ENCODE data around the gene ABHD8. TPM values are rescaled to one million over a fixed set of nuclear protein-coding genes. Genes with fewer than 3 reads are reported as not detected.
A peak's percentile ranks its signal among the peaks of the same experiment; 100 is the strongest.

The ABHD8 gene
- total and polyA plus RNA-seq, 8 donors, result 4.9 to 28.1 (median 10.9) TPM

GRCh38 chr19:17243211-17243829, 59.9 kb downstream of the ABHD8 start:
- peak in 1 of 2 donors; percentile 41 for DNase-seq
- peaks cover 60 to 85% (median 83%) of the 10 kb centered on the region in 4 donors for H3K4me1 ChIP-seq
- H3K27ac ChIP-seq, result peak overlapping the region; percentile 83 to 95 (median 87)
- H3K27me3 ChIP-seq, result no peaks in the 10 kb centered on the region
- TF ChIP-seq POLR2A (IDR thresholded peaks at IDR 0.05) (no peak), CTCF (IDR thresholded peaks at IDR 0.05) (no peak), POLR2AphosphoS5 (IDR thresholded peaks at IDR 0.05) (no peak), EP300 (IDR thresholded peaks at IDR 0.05) (no peak)
- no peaks in the 10 kb centered on the region for H3K9me3 ChIP-seq
- H3K4me3 ChIP-seq, result peak overlapping the region; percentile 85 to 97 (median 90)
- intact Hi-C loops (cut with DNase I; ENCODE audit: low total_unique reads), result no loop called here
- WGBS, 5 donors, result 17 to 37% (median 27%) methylated on average over 6 to 8 of the region's 8 CpGs
- peaks cover 0 to 13% (median 13%) of the 10 kb centered on the region in 4 donors for H3K36me3 ChIP-seq

- Histone ChIP-seq H3K9me3 (no peaks in the 10 kb centered on the region), H3K4me1 (peaks cover 53 to 81% (median 76%) of the 10 kb centered on the region in 4 donors), H3K27ac (peak overlapping the region; percentile 83 to 95 (median 87)), H3K27me3 (no peaks in the 10 kb centered on the region), H3K36me3 (peaks cover 0 to 20% (median 20%) of the 10 kb centered on the region in 4 donors), H3K4me3 (peak overlapping the region in 3 of 4 donors; percentile 86 to 97 (median 95))
- intact Hi-C loops (cut with DNase I; ENCODE audit: low total_unique reads), result no loop called here
- peak in 1 of 2 donors; percentile 30 for DNase-seq
- 35 to 61% (median 41%) methylated on average over 4 to 8 of the region's 8 CpGs for WGBS, 5 donors
- TF ChIP-seq POLR2A (IDR thresholded peaks at IDR 0.05) (no peak), CTCF (IDR thresholded peaks at IDR 0.05) (no peak), EP300 (IDR thresholded peaks at IDR 0.05) (no peak), POLR2AphosphoS5 (IDR thresholded peaks at IDR 0.05) (no peak)
These were observed 60.6 kb downstream of the ABHD8 start for GRCh38 chr19:17242431-17243208.

Other genes with a start within 250 kb of the ABHD8 start
- gene HAUS8, start 228.0 kb downstream of the ABHD8 start, total RNA-seq, result 10 to 100 TPM in 1 of 5 donors, 1 to 10 TPM in 3, under 1 TPM in 1; 0.45 to 27.2 (median 8.3) TPM
- gene HAUS8, start 228.0 kb downstream of the ABHD8 start, polyA plus RNA-seq, result 10 to 100 TPM in 1 of 3 donors, 1 to 10 TPM in 2; 9.2 to 11.9 (median 9.4) TPM
- 100 to 1,000 TPM in 3 of 5 donors, 10 to 100 TPM in 2; 43.0 to 265 (median 156) TPM for gene MYO9B, start 227.6 kb downstream of the ABHD8 start, total RNA-seq
- 10 to 100 TPM; 30.2 to 35.6 (median 30.6) TPM for gene MYO9B, start 227.6 kb downstream of the ABHD8 start, polyA plus RNA-seq
- gene USE1, start 88.1 kb downstream of the ABHD8 start, total RNA-seq, result 100 to 1,000 TPM in 1 of 5 donors, 10 to 100 TPM in 3, not detected in 1; 16.2 to 113 (median 22.1) TPM
- 10 to 100 TPM; 55.3 to 68.6 (median 64.9) TPM for gene USE1, start 88.1 kb downstream of the ABHD8 start, polyA plus RNA-seq
- 10 to 100 TPM in 1 of 5 donors, 1 to 10 TPM in 4; 4.7 to 13.0 (median 8.3) TPM for gene OCEL1, start 77.2 kb downstream of the ABHD8 start, total RNA-seq
- gene OCEL1, start 77.2 kb downstream of the ABHD8 start, polyA plus RNA-seq, result 10 to 100 TPM; 25.9 to 43.2 (median 39.7) TPM
- 100 to 1,000 TPM in 1 of 5 donors, 10 to 100 TPM in 4; 35.3 to 641 (median 47.3) TPM for gene NR2F6, start 57.5 kb downstream of the ABHD8 start, total RNA-seq
- gene NR2F6, start 57.5 kb downstream of the ABHD8 start, polyA plus RNA-seq, result 10 to 100 TPM; 34.4 to 57.9 (median 45.0) TPM
- gene USHBP1, start 38.7 kb downstream of the ABHD8 start, total RNA-seq, result 1 to 10 TPM in 3 of 5 donors, not detected in 2; 3.3 to 7.7 (median 4.5) TPM
- 1 to 10 TPM; 2.1 to 4.1 (median 3.5) TPM for gene USHBP1, start 38.7 kb downstream of the ABHD8 start, polyA plus RNA-seq
- 100 to 1,000 TPM in 2 of 5 donors, 10 to 100 TPM in 3; 26.2 to 146 (median 59.7) TPM for gene BABAM1, start 36.0 kb downstream of the ABHD8 start, total RNA-seq
- 10 to 100 TPM; 66.3 to 87.1 (median 79.9) TPM for gene BABAM1, start 36.0 kb downstream of the ABHD8 start, polyA plus RNA-seq
- under 1 TPM in 1 of 5 donors, not detected in 4; 0.18 TPM for gene ANKLE1, start 21.5 kb downstream of the ABHD8 start, total RNA-seq
- under 1 TPM in 1 of 3 donors, not detected in 2; 0.63 TPM for gene ANKLE1, start 21.5 kb downstream of the ABHD8 start, polyA plus RNA-seq
- gene MRPL34, start 2.4 kb upstream of the ABHD8 start, total RNA-seq, result 100 to 1,000 TPM in 3 of 5 donors, 10 to 100 TPM in 1, 1 to 10 TPM in 1; 6.6 to 167 (median 142) TPM
- 100 to 1,000 TPM; 161 to 200 (median 192) TPM for gene MRPL34, start 2.4 kb upstream of the ABHD8 start, polyA plus RNA-seq
- gene DDA1, start 6.1 kb upstream of the ABHD8 start, total RNA-seq, result 10 to 100 TPM in 4 of 5 donors, 1 to 10 TPM in 1; 2.2 to 56.0 (median 21.4) TPM
- 10 to 100 TPM; 30.8 to 63.7 (median 48.1) TPM for gene DDA1, start 6.1 kb upstream of the ABHD8 start, polyA plus RNA-seq
- gene ANO8, start 31.4 kb upstream of the ABHD8 start, total RNA-seq, result 10 to 100 TPM in 4 of 5 donors, 1 to 10 TPM in 1; 2.9 to 37.9 (median 23.0) TPM
- 1 to 10 TPM; 1.1 to 5.1 (median 3.6) TPM for gene ANO8, start 31.4 kb upstream of the ABHD8 start, polyA plus RNA-seq
- gene GTPBP3, start 34.1 kb upstream of the ABHD8 start, total RNA-seq, result 10 to 100 TPM; 17.1 to 93.9 (median 68.7) TPM
- gene GTPBP3, start 34.1 kb upstream of the ABHD8 start, polyA plus RNA-seq, result 10 to 100 TPM; 11.2 to 11.8 (median 11.4) TPM
- gene PLVAP, start 73.9 kb upstream of the ABHD8 start, total RNA-seq, result 10 to 100 TPM in 4 of 5 donors, 1 to 10 TPM in 1; 5.8 to 62.2 (median 25.0) TPM
- 10 to 100 TPM; 34.5 to 95.1 (median 48.6) TPM for gene PLVAP, start 73.9 kb upstream of the ABHD8 start, polyA plus RNA-seq
- not detected for gene CCDC194, start 90.8 kb upstream of the ABHD8 start, total RNA-seq
- not detected for gene CCDC194, start 90.8 kb upstream of the ABHD8 start, polyA plus RNA-seq
- gene BST2, start 102.2 kb upstream of the ABHD8 start, total RNA-seq, result 100 to 1,000 TPM in 2 of 5 donors, 10 to 100 TPM in 2, 1 to 10 TPM in 1; 6.4 to 182 (median 38.4) TPM
- 10 to 100 TPM; 34.4 to 68.0 (median 59.1) TPM for gene BST2, start 102.2 kb upstream of the ABHD8 start, polyA plus RNA-seq
- gene MVB12A, start 116.6 kb upstream of the ABHD8 start, total RNA-seq, result 10 to 100 TPM in 4 of 5 donors, 1 to 10 TPM in 1; 9.9 to 76.3 (median 44.0) TPM
- gene MVB12A, start 116.6 kb upstream of the ABHD8 start, polyA plus RNA-seq, result 10 to 100 TPM; 63.7 to 67.0 (median 66.0) TPM
- not detected for gene TMEM221, start 145.2 kb upstream of the ABHD8 start, total RNA-seq
- under 1 TPM in 1 of 3 donors, not detected in 2; 0.20 TPM for gene TMEM221, start 145.2 kb upstream of the ABHD8 start, polyA plus RNA-seq
- under 1 TPM in 1 of 5 donors, not detected in 4; 0.92 TPM for gene NXNL1, start 157.5 kb upstream of the ABHD8 start, total RNA-seq
- gene NXNL1, start 157.5 kb upstream of the ABHD8 start, polyA plus RNA-seq, result not detected
- 100 to 1,000 TPM in 1 of 5 donors, 10 to 100 TPM in 3, 1 to 10 TPM in 1; 5.5 to 116 (median 43.8) TPM for gene SLC27A1, start 167.1 kb upstream of the ABHD8 start, total RNA-seq
- gene SLC27A1, start 167.1 kb upstream of the ABHD8 start, polyA plus RNA-seq, result 10 to 100 TPM in 1 of 3 donors, 1 to 10 TPM in 2; 4.0 to 12.7 (median 9.0) TPM
- 100 to 1,000 TPM in 1 of 5 donors, 10 to 100 TPM in 3, 1 to 10 TPM in 1; 2.9 to 258 (median 32.9) TPM for gene PGLS, start 208.2 kb upstream of the ABHD8 start, total RNA-seq
- gene PGLS, start 208.2 kb upstream of the ABHD8 start, polyA plus RNA-seq, result 100 to 1,000 TPM in 2 of 3 donors, 10 to 100 TPM in 1; 85.0 to 120 (median 114) TPM